Renal pelvis (tissue), 12 donors: Measurements from ENCODE around the gene NR2F2. TPM values are rescaled to one million over a fixed set of nuclear protein-coding genes. Genes with fewer than 3 reads are reported as not detected.

Experiments
- DNase-seq: peaks from one replicate; pipeline ENCODE4 v3.0.0-alpha.2; 2013
- long read RNA-seq, 16 experiments: transcript quantifications; one replicate each; lab custom pipeline, GENCODE V29; 2026
- polyA plus RNA-seq, 3 donors: library from polyadenylated mRNA; unstranded; fragments of 120-200 nt; gene quantifications; one replicate each; pipeline ENCODE4 v1.2.1, GENCODE V29; 2013; ENCODE audit not compliant: insufficient read length in 3 of 3

Gene NR2F2
- polyA plus RNA-seq, result 100 to 1,000 TPM; 261 to 334 (median 317) TPM
- long read RNA-seq, donor 1, full-length matches to known transcripts, result 82 of 112 reads
- long read RNA-seq, donor 1, partial matches to known transcripts, result 30 of 112 reads
- long read RNA-seq, donor 1, other reads (novel, unspliced or antisense), result 0 of 112 reads
- long read RNA-seq, donor 2, full-length matches to known transcripts, result 85 of 291 reads
- long read RNA-seq, donor 2, partial matches to known transcripts, result 206 of 291 reads
- long read RNA-seq, donor 2, other reads (novel, unspliced or antisense), result 0 of 291 reads
- long read RNA-seq, donor 3, full-length matches to known transcripts, result 91 of 170 reads
- long read RNA-seq, donor 3, partial matches to known transcripts, result 71 of 170 reads
- long read RNA-seq, donor 3, other reads (novel, unspliced or antisense), result 8 of 170 reads
- long read RNA-seq, donor 4, full-length matches to known transcripts, result 68 of 93 reads
- long read RNA-seq, donor 4, partial matches to known transcripts, result 25 of 93 reads
- long read RNA-seq, donor 4, other reads (novel, unspliced or antisense), result 0 of 93 reads
- long read RNA-seq, donor 5, full-length matches to known transcripts, result 34 of 72 reads
- long read RNA-seq, donor 5, partial matches to known transcripts, result 38 of 72 reads
- long read RNA-seq, donor 5, other reads (novel, unspliced or antisense), result 0 of 72 reads
- long read RNA-seq, donor 6, full-length matches to known transcripts, result 80 of 125 reads
- long read RNA-seq, donor 6, partial matches to known transcripts, result 45 of 125 reads
- long read RNA-seq, donor 6, other reads (novel, unspliced or antisense), result 0 of 125 reads
- long read RNA-seq, donor 7, full-length matches to known transcripts, result 97 of 182 reads
- long read RNA-seq, donor 7, partial matches to known transcripts, result 85 of 182 reads
- long read RNA-seq, donor 7, other reads (novel, unspliced or antisense), result 0 of 182 reads
- long read RNA-seq, donor 8, full-length matches to known transcripts, result 83 of 183 reads
- long read RNA-seq, donor 8, partial matches to known transcripts, result 100 of 183 reads
- long read RNA-seq, donor 8, other reads (novel, unspliced or antisense), result 0 of 183 reads
- long read RNA-seq, donor 9, full-length matches to known transcripts, result 97 of 325 reads
- long read RNA-seq, donor 9, partial matches to known transcripts, result 222 of 325 reads
- long read RNA-seq, donor 9, other reads (novel, unspliced or antisense), result 6 of 325 reads
- long read RNA-seq, donor 10, full-length matches to known transcripts, result 64 of 128 reads
- long read RNA-seq, donor 10, partial matches to known transcripts, result 64 of 128 reads
- long read RNA-seq, donor 10, other reads (novel, unspliced or antisense), result 0 of 128 reads
- long read RNA-seq, donor 11, full-length matches to known transcripts, result 54 of 126 reads
- long read RNA-seq, donor 11, partial matches to known transcripts, result 72 of 126 reads
- long read RNA-seq, donor 11, other reads (novel, unspliced or antisense), result 0 of 126 reads
- long read RNA-seq, donor 12, full-length matches to known transcripts, result 116 of 190 reads
- long read RNA-seq, donor 12, partial matches to known transcripts, result 74 of 190 reads
- long read RNA-seq, donor 12, other reads (novel, unspliced or antisense), result 0 of 190 reads
- long read RNA-seq, donor 13, full-length matches to known transcripts, result 42 of 113 reads
- long read RNA-seq, donor 13, partial matches to known transcripts, result 71 of 113 reads
- long read RNA-seq, donor 13, other reads (novel, unspliced or antisense), result 0 of 113 reads
- long read RNA-seq, donor 14, result 0 reads
- long read RNA-seq, donor 15, result 0 reads
- long read RNA-seq, donor 16, full-length matches to known transcripts, result 89 of 165 reads
- long read RNA-seq, donor 16, partial matches to known transcripts, result 76 of 165 reads
- long read RNA-seq, donor 16, other reads (novel, unspliced or antisense), result 0 of 165 reads

DNA sequence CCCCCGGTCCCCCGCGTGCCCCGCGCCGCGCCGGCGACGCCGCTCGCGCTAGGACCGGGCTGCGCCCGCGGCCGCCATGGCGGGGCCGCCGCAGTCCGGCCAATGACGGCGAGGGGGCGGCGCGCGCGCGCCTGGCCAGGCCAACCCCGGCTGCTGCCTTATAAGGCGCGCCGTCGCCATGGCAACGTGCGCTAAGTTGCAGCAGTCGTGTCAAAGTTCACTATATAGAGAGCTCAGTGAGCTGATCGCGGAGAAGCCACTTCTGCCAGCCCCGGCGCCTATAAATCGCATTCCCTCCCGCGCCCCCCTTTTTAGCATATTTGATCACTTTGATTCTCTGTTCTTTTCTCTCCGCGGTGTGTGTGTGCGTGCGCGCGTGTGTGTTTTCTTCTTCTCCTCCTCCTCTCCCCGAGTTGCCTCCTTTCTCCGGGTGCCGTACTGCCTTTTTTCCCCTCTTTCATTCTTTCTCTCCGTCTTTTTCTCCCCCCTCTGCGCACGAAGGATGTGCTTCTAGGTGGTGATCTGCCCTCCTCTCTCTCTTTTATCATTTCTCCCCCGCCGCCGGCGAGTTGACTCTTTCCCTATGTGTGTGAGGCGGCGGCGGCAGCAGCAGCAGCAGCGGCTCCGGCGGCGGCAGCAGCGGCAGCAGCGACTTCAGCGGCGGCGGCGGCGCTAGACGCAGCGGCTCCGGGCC lies at the start of gene NR2F2:
Gene NR2F2, plus strand, starts transcription at position 251 of the 694 bp plus-strand sequence. CDS start 1,406 bp downstream, outside the sequence.
- peak; percentile 99 for DNase-seq

DNA sequence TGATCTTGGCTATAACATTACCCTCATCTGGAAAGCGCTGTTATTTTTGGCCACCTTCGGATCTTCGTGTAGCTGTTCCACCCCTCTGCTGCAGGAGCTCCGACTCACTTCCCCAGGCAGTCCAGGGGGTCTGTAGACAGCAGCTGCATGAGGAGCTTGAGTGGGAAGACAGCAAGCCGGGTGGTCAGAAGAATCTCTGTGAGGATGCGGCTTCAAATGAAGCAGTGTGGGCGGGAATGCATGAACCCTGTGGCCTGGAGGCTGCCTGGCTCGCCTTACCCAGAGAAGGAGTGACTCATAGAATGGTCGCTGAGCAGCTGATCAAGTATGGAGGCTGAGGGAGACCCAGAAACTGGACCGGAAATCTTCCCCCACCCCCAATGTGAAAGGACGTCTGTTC lies 45.2 kb upstream of the NR2F2 start:
- no peak for DNase-seq

DNA sequence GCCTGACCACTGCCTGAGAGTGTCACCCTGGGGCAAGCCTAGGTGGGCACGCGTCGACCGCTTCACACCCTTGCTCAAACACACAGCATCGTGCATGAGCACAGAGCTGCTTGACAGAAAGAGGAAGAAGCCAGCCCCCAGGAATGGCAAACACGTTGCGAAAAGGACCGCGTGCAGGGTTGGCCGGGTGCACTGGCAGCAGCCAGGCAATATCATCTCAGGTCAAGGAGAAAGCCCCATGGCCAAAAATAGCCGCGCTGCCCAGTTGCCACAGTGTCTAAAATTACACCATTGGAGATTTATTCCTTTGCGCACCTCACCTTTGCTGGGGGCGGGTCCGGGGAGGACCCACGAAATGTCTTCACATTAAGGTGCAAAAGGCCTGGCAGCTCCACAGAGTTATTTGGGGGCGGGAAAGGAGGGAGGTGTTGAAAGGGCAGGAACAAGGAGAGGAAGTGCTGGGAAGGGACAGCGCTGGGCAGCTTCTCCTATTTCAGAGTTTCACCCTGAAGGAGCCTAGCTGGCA lies 44.7 kb upstream of the NR2F2 start:
- no peak for DNase-seq

- DNase-seq, result no peak
Measured at GRCh38 chr15:96290679-96291078, 39.8 kb upstream of the NR2F2 start.

DNA sequence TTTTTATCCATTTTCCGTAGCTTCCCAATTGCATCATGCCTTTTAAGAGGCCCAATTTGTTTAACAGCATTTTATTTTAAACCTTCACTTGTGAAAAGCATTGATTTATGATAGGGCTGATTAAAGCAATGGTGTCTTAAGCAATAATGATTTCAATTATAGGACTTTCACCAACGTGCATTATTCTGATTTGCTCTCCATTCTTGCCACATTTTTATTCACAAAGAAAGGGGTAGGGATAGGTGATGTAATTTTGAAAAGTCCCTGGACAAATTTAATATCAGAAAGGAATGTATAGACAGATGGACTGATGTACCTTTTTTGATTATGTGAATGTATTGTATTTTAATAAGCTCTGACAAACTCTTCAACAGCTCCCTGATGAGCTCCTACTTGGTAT lies 37.9 kb upstream of the NR2F2 start:
- no peak for DNase-seq

- DNase-seq, result no peak
Measured at GRCh38 chr15:96293441-96293840, 37.1 kb upstream of the NR2F2 start.

DNA sequence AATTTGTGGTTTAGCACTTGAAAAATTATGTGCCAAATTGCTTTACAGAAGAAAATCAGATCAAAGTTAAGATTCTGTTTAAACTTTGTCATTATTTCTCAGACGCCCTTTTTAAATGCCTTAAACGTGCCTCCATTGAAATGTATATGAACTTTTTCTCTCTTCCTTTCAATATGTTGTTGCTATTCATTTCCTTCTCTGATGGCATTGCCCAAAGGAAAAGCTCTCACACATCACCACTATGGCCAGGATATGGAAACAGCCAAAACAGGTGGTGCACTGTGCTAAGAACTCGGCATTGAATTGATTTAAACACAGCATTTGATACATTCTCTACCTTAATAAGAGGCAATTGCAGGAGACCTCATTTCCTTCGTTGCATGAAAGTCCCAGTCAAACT lies 35.7 kb upstream of the NR2F2 start:
- no peak for DNase-seq

- no peak for DNase-seq
Measured at GRCh38 chr15:96296264-96296663, 34.2 kb upstream of the NR2F2 start.

DNA sequence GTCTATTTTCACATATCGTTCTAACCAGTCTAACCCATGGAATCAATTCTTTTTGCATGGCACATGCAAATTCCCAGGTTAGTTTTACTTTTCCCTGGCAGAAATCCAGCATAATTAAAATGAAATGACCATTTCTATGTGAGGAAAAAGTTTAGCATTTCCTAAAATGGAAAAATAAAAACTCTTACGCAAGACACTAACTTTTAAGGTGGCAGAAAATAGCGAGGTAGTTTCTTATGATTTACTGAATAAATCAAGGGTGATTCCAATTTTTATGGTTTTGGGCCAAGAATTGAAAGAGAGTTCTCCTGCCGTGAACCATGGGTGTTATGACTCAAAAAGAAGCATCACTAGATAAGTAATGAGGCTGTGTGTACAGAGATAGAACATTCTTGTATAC lies 32.7 kb upstream of the NR2F2 start:
- DNase-seq, result no peak

DNA sequence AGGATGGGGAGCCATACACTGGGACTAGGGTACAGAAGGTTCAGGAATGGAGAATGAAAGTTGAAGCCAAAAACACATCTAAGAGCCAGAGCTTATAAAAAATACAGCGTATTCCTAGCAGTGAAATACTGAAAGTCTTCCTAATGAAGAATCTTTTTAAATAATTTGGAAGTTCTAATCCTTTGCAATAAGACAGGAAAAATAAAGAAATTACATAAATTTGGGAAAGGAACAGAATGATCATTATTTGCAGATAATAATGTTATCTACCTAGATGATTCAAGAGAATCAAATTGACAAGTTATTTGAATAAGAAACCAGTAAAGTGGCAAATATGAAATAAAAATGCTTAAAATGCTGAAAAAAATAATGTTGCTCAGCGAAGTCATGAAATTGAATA lies 32.3 kb upstream of the NR2F2 start:
- DNase-seq, result no peak

DNA sequence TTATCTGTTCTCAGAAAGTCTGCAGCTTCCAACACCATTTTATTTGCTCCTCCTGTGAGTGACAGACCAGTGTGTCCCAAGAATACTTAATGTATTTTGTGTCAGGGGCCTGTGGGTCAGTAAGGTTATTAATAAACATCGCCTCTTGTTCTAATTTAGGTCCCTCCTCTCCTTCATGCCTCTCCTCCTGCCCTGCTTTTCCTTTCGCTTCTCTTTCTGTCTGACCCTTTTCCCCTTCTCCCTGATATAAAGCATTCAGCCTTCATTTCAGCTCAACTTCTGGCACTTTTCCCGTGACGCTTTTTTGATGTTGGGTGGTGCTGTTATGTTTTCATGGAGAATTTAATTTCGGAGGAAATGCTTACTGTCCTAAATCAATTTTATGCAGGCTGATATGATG lies 29.7 kb upstream of the NR2F2 start:
- no peak for DNase-seq

DNA sequence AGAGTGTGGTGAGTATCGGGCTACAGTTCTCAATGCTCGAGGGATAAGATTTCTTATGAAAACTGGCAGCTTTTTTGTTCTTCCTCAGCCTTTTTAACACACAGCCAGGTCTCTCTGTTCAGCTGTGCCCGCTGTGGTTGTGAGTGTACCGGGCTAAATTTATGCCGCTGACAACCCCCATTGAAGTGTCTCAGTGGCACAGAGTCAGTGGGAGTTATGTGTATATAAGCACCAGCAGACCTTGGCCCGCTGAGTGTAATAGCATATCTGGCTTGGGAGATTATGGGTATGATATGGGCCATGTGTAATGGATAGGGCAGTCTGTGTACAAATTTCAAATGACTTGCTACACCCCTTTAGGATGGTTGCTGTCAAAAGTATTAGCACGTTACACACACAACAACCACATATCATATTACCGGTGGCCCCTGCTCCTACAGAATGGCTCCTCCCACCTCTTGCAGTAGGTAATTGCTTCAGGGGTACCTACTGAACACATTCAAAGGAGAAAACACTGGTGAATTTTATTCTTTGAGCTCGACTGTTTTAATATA lies 26.9 kb upstream of the NR2F2 start:
- DNase-seq, result no peak

DNA sequence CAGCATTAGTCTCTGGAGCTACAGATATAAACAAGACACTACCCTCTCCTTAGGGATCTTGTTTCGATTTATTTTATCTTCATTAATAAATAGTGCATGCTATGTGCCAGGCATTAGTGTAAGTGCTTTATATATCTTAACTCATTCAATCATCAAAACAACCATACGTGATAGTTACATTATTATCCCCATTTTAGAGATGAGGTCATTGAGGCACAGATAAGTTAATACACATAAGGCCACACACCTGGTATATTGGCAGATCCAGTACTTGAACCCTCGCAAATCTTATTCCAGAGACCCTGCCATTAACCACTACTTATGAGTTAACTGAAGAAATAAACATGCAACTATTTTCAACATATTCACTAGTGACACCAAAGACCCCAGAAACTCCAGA lies 25.7 kb upstream of the NR2F2 start:
- DNase-seq, result no peak

DNA sequence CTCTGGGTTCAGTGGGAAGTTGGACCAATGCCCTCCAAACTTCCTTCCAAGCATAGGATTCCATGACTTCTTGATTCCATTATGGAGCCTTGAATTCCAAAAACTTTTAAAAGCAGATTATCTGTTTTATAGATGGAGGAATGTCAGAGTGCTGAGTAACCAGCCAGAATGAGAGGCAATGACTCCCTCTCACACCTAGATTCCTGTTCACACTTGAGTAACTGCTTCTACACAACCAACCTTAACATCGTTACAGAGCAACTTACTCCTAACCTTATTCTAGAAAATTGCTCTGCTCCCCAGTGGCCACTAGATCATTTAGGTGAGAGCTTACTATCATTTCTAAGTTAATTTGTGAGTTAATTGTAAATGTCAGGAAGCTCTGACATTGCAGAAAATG lies 24.2 kb upstream of the NR2F2 start:
- DNase-seq, result no peak

DNA sequence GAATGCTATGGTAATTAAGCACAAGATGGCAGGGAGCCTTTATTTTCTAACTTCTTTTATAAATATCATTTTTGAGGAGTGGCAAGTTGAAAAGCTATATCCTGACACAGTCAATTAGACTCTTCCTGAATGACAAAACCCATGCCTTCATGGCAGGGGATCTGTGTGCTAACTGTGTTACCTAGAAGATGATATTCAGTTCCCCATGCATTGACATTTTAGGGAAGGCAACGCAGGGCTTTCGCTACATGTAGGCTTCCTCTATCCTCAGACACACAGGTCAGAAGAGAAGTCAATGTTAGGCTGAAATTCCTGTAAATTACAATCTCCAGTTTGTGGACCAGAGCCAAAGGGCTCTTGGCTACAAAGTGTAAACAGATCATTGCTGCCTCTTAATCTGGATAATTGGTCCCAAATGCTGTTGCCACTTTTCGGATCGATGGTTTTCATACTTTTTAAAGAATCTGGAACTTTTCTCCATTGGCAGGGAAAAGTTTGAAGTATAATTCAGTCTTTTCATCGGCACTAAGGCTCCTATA lies 22.6 kb upstream of the NR2F2 start:
- DNase-seq, result no peak

DNA sequence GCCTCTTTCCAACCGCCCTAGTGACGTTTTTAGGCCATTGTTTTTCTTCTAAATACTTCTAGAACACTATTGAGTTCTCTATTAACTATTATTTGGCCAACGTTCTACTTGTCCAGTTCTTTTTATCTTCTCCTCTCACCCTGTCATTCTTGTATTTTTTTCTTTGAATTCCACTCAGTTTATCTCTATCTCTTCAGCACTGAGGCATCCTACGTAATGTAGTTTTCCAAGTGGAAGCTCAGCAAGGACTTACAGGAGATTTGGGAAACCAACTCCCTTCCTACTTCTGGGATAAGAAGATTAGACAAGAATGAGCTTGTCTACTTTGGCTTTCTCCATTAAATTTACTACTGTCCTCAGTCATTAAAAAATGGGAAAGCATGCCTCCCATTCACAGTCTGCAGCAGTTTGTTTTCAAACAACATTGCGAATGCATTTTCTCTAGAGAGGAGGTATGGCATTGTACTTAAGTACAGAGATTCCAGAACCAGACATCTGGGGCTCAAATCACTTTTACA lies 21.3 kb upstream of the NR2F2 start:
- DNase-seq, result no peak

DNA sequence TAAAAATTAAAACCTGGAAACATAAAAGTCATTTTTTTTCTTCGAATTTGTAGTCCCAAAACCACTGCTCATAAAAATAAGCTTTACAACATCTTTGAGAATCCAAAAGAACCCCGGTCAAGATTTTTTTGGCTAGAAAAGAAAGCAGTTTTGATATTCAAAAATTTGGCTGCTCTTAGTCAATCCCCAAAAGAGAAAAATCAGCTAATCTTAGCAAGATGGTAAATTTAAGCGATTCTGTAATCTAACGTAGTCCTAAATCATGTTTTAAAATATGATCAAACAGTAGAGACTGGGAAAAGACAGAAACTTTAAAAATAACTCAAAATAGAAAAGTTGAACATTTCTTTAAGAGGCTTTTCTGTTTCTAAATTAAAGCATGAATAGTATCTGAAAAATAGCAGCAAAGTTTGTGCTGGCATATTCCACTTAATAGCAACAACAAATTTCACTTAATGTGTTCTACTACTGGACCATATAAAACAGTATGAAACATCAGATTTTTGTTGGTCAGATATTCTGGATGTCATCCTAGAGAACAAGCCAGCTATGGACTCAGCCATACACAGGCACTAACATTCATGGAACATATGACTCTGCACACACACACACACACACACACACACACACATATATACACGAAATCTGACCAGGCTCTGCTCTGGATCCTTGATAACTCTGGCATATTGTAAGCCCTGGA lies 19.1 kb upstream of the NR2F2 start:
- no peak for DNase-seq

DNA sequence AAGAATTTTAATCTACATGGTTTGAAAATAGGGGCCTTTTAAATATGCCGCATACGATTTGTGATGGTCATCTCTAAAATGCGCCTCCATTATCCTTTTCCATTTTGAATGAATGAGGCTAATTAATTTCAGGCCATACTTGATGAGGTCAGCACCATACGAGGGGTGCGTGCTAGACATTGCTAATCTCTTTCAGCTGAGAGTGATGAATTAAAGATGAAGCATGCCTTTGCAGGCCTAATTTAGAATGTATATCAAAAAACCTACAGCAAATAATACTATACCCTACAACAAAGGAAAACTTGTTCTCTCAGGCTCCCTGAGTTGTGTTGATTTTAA lies 18.6 kb upstream of the NR2F2 start:
- DNase-seq, result no peak
